HTERT RPE-1 (cell line): ENCODE data around the gene RNF149.
"Not testable (repeated sequence)": the region's sequence is repeated elsewhere in the genome, so short reads cannot be mapped to it uniquely, and the experiment has no call there.

ENCODE experiments used
- in situ Hi-C: fragments of 300-500 bp; cut with MboI; formaldehyde crosslinking; loops from 4 replicates; pipeline ENCODE4 v1.14.3; 2020; ENCODE audit warnings: low sequenced_read_pairs

Gene RNF149, protein sequence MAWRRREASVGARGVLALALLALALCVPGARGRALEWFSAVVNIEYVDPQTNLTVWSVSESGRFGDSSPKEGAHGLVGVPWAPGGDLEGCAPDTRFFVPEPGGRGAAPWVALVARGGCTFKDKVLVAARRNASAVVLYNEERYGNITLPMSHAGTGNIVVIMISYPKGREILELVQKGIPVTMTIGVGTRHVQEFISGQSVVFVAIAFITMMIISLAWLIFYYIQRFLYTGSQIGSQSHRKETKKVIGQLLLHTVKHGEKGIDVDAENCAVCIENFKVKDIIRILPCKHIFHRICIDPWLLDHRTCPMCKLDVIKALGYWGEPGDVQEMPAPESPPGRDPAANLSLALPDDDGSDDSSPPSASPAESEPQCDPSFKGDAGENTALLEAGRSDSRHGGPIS

DNA sequence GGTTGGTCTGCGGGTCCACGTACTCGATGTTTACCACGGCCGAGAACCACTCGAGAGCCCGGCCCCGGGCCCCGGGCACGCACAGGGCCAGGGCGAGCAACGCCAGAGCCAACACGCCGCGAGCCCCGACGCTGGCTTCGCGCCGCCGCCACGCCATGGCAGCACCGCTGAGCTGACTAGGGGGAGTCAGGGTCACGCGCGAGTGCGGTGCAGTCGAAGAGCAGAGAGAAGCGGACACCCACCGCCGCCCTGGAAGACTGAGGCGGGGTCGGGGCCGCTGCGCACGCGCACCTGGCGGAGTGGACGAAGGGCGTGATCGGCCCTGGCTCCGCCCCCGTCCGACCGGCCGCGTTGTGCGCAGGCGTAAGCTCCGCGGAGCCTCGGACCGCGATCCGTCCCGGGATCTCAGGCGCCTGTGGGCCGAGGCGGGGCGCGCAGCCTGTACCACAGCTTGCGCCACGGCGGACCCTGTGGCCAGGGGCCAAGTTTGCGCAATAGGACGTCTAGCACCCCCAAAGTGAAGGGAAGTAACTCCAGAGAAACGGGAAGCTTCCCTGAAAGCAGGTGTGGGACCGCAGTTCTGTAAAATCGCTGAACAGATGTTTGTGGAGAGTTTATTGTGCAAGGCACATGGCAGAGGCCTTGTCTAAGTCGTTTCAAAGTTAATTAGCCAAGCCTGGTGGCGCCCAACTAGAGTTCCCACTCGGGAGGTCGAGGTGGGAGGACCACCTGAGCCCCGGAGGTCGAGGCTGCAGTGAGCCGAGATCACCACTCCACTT lies at the start of gene RNF149:
Gene RNF149, minus strand, starts transcription at position 270 of the 779 bp plus-strand sequence. Its CDS starts 113 bp downstream, at position 157.
- in situ Hi-C loops: no loop called here

DNA sequence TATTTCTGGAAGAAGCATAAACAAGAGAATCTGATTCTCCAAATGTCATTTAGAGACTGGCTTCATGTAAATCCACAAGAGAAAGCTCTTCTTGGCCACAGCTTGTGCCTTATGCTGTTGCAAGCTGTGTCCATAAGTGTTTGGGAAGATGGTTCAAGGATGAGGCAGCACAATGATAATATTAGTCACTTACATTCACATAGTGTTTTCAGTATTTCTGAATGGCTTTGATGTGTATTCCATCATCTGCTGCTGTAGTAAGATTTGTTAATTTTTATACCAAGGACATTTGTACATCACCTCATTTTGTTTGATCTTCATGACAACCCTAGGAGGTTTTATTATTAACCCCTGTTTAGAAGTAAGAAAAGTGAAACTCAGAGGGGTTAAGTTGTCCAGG lies 48.9 kb upstream of the RNF149 start:
- in situ Hi-C loops: no loop called here

DNA sequence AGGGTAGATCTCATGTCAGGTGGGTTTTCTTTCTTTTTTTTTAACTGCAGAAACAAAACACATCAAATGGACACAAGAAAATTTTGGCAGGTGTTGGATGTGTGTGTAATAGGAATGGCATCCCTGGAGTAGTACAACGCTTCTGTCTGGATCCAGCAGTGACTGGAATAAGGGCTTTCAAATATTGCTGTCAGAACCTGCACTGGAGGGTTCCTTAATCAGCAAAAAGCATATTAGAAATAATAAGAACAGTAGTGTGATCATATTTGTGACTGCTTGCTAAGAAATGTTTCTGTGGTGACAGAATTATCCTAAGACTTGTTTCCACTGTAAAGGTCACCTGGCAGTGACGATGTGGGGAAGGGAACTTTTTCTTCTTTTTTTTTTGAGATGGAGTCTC lies 48.0 kb upstream of the RNF149 start:
- in situ Hi-C loops: no loop called here

DNA sequence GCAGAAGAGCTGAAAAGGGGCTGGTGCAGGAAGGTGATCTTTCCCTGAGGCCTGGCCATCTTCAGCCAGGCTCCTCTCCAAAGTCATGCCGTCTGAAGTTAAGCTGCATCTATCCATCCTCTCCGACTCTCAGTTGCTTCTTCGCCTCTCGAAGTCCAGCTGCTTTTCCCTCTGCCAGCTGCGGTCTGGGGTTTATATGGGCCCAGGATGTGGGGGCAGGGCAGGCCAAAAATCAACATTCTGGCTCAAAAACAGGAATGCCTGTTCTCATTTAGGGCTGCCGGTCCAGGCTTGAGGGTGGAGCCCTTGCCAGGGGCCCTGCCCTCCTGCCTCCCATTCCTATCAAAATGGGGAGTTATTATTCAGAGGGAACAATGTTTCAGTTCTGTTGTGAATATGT lies 47.6 kb upstream of the RNF149 start:
- in situ Hi-C loops: no loop called here

DNA sequence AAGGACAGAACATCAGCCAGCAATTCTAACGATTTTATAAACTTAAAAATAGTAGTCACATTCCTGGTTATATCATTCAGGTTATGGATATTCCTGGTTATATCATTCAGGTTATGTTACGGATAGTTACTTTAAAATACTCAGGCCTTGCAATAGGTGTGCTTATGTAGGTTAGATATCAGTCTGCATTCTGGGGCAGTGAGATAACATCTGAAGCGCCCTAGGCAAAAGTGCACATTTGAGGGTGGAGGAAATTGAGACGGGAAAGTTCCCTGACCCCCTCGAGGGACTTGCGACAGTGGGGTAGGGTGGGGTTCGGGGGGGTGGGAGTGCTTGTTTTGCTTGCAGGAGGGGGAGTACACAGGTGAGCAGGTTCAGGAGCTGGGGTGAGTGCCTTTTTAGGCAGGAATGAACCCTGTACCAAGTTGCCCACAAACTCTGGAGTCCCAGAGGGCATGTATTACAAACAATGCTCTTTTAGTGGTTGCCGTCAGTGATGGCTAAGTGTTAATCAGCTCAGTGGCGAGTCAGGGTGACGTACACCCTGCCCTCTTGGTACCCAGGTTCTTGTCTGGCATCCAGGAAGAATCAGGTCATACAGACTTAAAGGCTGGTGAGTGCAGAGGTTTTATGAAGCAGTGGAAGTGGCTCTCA lies 47.0 kb upstream of the RNF149 start:
- in situ Hi-C loops: no loop called here

DNA sequence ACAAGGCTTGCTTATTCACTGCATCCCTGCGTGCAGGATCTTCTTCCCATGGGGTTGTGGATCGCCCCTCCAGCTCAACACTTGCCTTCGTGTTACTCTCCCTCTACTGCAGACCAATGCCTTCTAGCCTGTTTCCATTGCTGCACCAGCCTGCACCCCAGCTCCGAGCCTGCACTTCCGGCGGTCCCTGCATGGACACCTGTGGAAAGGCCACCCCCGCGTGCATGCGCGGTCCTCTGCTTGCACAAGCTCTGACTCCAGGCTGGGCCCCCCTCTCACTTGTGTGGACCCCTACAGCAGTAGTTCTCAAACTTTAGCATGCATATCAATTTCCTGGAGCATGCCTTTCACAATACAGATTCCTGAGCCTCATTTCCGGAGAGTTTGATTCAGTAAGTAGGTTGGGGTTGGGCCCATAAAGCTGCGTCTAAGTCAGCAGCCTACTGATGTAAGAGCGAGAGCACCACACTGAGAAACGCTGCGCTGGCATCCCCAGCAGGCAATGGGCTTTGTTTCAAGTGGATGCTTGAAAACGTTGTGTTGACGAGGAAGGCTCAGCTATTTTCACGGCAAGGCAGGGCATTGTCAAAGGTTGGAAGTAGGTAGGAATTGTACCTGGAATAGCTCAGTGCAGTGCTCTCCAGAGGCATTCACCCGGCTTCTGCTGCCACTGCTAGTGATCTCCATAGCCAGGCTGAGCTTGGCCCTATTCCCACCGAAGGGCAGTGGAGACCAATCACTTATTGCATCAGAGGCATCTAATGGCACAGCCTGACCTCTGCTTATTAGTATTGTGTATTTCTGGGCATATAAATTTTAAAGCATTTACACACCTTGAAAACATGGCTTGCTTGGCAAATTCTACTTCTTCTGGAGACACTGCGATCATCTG lies 46.2 kb upstream of the RNF149 start:
- in situ Hi-C loops: no loop called here

DNA sequence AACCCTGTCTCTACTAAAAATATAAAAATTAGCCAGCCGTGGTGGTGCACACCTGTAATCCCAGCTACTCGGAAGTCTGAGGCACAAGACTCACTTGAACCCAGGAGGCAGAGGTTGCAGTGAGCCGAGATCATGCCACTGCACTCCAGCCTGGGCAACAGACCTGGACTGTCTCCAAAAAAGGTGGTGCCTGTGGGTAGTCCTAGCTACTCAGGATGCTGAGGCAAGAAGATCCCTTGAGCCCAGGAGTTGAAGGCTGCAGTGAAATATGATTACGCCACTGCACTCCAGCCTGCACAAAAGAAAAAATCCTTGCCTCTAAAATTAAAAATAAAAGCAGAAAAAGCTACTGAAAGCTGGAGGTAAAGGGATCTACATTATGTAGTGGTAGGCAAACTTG lies 44.1 kb upstream of the RNF149 start:
- in situ Hi-C loops: not testable (repeated sequence)

DNA sequence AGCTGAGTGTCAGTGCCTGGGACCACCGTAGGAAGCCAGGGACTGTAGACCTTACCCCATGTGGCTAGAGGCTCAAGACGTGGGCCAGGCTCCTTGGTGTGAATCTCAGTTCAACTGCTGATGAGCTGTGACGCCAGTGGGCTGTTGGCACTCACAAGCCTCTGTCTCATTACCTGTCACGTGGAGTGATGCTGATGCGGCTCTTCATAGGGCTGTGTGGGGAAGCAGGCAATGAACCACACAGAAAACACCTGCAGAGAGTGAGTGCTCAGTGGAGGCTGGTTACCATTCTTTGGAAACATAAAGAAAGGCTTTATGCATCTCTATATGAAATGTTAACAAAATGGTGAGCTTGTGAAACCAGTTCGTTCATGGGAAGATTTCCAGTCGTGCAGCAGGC lies 42.7 kb upstream of the RNF149 start:
- in situ Hi-C loops: no loop called here

DNA sequence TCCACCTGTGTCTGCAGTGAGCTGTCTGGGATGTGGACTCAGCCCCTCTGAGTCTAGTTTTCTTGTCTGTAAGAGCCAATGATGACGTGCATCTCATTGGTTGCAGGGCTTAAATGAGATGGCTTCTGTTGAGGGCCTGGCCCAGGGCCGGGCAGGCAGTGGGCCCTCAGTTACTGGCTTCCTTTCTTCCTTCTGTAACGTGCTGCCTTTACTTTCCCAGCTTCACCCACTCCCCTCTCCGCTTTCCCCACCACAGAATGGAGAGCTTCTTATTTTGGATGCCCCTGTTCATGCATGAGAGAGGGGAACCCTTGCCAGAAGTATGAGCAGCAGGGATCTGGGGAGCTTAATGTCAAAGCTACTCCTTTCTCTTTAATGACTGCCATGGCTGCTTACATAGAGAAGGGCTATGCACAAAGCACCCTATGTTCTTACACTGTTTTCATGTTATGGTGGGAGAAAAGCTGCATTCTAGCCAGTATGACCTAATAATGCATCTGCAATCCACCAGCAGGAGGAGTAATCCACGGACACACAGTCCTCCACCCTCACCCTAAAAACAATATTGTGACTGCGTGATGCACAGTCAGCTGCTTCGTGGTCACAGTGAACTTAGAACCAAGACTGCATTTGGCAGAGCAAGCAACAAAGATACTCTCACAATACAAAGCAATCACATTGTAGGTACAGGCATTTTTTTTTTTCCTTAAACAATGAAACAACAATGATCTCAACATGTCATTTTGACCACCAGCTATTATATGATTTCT lies 41.6 kb upstream of the RNF149 start:
- in situ Hi-C loops: no loop called here

DNA sequence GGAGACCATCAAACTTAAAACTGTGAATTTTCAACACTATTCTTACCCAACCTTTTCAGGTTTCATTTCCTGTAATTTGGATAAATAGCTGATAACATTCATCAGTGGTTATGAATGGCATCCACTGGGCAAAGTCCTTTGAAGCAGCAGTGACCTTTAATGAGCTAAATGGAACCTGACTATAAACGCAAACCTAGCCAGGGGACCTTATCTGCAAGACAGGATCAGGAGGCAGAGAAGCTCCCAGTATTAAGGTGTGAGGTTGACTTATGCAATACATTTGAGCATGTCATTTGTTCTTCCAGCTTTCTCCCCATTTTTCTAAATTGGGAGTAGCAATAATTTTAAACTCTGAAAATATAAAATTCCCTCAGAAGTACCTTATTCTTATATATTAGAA lies 40.4 kb upstream of the RNF149 start:
- in situ Hi-C loops: no loop called here

DNA sequence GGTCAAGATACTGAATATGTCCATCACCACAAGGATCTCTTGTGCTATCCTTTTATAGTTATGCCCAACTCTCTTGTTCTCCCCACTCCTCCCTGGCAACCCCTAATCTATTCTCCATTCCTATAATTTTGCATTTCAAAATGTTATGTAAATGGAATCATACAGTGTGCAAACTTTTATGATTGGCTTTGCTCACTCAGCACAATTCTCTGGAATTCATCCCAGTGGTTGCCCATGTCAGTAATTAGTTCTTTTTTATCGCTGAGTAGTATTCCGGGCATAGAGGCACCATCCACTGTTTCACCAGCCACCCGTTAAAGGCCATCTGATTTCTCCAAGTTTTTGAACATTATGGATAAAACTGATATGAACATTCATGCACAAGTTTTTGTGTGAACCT lies 38.4 kb upstream of the RNF149 start:
- in situ Hi-C loops: no loop called here

DNA sequence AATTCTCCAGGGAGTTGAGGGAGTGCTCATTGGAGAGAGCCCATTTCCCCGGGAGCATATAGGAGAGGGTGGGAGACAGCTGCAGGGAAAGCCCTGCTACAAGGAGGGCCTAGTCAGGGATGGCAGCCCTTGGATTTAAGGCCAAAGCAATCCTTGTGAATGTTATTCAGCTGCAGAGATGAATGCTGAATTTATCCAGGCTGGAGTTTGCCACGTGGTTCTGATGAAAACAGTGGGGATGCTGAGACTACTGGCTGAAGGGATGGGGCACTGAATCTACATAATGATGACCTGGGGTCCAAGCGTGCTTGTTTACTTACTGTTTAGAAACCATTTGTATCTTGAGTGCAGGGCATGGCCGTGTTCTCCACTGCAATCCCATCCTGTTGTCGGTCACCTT lies 35.6 kb upstream of the RNF149 start:
- in situ Hi-C loops: no loop called here

DNA sequence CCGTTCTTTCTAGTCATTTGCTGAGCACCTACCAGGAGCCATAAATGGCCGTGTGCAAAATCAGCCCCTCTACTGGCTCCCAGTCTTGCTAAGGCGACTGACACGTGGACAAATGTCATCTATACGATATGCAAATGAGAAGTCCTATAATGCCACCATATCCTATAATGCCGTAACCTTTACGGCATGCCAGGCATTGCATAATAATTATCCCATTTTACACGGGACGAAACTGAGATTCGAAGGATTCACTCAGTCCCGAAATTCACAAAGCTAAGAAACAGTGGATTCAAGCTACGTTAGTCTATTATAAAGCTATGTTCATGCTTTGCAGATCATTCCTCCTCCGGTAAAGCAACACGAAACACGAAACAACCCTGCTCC lies 34.1 kb upstream of the RNF149 start:
- in situ Hi-C loops: no loop called here

DNA sequence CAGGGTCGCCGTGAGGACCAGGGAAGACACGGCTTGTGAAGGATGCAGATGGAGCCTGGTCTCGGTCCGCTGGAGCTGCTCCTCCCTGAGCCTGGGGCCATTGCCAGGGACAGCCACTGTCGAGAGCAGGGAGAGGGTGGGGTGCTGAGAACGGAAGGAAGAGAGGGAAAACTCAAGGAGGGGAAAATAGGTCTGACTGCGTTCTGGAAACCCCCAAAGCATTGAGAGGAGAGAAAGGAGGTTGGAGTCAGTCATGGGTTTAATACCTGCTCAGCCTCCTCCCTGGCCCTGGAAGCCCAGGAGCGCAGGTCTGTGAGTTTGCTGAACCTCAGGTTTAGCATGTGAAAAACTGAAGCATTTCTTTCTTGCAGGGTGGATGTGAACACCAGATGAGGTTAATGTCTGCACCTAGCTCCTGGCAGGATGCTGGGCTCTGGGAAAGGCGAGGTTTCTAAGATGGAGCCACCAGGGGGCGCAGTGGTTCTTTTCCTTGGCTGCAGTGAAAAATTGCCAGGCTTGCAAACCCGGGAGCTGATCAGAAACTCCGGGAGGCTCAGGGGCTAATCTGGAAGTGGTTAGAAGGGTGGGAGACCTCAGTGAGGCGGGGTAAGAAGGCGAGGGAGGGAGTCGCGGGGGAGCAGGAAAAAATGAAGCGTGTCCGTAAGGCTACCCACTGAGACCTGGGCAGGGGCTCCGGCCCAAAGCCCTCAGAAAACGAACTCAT lies 33.6 kb upstream of the RNF149 start:
- in situ Hi-C loops: no loop called here

DNA sequence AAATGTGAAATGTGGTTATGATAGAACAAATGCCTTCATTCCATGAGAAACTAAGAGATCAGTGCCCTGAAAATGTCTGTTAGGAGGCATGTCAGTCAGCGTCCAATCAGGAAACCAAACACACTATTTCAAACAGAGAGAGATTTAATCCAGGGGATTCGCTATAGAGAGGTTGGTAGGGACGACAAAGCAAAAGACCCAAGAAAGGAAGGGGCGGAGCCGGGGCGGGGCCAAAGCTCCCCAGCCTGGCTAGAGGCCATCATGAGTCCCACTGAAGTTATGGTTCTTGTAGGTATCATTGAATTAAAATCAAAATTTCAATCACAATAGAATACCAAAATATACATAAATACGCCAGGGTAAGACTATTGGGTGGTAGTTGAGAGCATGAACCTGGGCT lies 32.9 kb upstream of the RNF149 start:
- in situ Hi-C loops: no loop called here

DNA sequence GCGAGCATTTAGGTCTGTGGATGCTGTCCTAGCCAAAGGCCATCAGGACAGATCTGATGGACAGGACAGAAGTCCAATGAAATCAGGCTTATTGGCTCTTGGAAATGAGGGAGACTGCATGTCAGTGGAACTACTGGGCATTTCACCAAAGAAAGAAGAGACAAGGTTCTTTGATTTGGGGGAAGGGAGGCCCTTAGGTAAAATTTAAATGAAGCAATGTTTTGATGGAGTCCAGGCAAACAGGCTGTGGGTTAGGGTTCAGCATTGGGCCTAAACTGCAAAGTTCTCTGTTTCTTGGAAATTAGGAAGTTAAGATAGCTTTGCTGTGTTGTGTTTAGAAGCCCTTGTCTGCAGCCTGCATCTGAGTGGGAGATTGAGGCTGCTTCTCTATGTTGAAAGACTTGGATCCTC lies 31.6 kb upstream of the RNF149 start:
- in situ Hi-C loops: no loop called here

DNA sequence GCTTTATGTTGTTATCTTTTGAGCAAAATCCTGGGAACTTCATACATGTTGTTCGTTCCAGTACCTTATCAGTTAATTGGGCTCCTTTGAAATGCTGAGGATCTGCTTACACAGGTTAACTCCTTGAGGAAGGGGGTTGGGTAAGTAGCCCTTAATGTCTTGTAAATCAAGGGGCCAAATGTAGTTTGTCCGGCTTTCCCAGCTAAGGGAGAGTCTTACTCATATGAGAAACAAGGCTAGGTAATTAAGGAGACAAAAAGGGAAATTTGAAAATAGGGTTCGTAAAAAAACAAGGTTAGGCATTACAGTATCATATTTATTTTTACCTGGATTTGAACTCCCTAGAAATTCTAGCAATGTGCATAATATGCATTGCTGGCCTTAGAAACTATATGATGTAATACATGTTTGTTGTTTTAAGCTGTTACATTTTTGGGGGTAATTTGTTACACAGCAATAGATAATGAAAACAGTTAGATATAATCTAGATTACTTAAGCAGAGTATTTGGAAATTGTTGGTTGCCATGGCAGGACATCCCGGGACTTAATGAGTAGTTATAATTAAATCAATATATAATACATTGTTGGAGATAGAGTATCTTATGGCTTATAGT lies 30.9 kb upstream of the RNF149 start:
- in situ Hi-C loops: no loop called here

DNA sequence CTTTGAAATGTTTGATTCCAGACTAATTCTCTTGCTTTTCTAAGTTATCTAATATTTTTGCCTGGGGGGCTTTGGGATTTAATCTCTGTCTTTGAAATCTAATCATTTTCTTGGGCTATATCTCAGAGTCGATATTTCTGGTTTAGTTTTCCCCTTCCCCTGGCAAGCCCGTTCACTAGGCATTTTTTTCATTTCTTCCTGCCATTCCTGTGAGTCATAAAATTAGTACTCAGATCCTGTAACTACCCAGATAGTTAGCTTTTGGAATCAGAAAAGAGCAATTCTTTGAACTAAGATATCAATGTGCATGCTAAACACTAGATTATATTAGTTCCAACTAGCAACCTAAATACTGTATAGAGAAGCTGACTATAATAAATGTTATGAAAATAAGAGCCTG lies 29.4 kb upstream of the RNF149 start:
- in situ Hi-C loops: no loop called here
